WI38 (cell line): Measurements from ENCODE around the gene CMTM4.

ENCODE experiments used
- H3K4me3 ChIP-seq: 2 replicates; pipeline ENCODE4 v1.5.1; 2011; ENCODE audit warnings: low read depth, mild to moderate bottlenecking, control low read depth, low read length
- TF ChIP-seq, protein P1 (sequence below): IDR thresholded peaks from 2 replicates; pipeline ENCODE4 v1.5.1; 2012; ENCODE audit warnings: low read depth, mild to moderate bottlenecking, control low read depth, low read length

CMTM4 gene

DNA sequence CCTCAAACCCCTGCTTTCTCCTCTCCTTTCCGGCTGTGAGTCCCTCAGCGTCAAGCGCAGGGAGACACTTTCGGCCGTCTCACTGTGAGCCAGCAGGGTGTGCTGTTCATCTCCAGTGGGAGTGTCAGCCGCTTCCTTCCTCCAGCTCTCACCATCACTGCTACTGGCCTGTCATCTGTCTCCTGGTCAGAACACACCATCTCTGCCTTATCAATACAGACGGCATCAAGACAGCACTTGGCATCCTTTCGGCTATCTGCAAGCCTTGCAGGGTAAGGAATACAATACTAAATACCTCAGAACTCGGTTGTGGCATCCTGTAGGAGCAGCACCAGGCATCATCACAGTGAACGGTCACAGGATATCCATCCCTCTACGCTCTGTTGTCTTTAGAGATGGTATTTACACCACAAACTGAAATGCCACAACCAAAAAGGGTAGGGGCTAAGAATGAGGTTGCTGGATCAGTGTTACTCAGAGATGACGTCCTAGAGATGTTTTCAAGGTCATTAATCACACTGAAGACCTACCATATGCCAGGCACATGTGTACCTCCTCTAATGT, 20.7 kb upstream of the CMTM4 start:
- TF ChIP-seq, protein P1, sequence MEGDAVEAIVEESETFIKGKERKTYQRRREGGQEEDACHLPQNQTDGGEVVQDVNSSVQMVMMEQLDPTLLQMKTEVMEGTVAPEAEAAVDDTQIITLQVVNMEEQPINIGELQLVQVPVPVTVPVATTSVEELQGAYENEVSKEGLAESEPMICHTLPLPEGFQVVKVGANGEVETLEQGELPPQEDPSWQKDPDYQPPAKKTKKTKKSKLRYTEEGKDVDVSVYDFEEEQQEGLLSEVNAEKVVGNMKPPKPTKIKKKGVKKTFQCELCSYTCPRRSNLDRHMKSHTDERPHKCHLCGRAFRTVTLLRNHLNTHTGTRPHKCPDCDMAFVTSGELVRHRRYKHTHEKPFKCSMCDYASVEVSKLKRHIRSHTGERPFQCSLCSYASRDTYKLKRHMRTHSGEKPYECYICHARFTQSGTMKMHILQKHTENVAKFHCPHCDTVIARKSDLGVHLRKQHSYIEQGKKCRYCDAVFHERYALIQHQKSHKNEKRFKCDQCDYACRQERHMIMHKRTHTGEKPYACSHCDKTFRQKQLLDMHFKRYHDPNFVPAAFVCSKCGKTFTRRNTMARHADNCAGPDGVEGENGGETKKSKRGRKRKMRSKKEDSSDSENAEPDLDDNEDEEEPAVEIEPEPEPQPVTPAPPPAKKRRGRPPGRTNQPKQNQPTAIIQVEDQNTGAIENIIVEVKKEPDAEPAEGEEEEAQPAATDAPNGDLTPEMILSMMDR, result peak; percentile 52; the same call in 1 of the 2 replicates
- H3K4me3 ChIP-seq, result no peak overlapping the region

DNA sequence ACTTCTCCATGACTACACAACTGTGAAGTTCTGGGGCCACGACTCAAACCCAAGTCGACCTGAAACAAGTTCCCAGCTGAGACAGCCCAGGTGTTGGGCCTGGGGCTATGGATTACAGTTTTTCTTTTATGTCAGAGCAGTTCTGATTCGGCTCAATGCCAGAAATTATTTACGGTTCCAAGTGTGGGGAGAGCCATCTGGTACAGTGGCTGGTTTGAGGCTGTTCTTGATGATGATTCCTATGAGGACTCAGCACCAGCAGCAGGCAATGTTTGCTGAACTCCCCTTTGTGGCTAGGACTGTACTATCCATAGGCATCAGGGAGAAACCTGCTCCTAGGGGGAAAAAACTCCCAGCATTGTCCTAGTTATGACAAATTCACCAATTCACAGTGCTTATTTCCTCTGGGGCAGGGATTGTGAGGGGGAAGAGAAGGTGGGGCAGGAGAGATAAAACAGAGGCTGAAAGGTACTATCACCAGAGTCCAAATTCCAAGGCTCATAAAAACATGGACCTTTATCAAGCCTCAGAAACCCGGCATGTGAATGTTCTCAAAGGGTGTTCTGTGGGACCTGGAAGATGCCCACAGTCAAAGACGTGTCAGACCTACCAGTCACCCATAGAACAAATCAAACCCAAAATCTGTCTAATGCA, 18.2 kb upstream of the CMTM4 start:
- TF ChIP-seq, protein P1, result no peak
- no peak overlapping the region for H3K4me3 ChIP-seq

DNA sequence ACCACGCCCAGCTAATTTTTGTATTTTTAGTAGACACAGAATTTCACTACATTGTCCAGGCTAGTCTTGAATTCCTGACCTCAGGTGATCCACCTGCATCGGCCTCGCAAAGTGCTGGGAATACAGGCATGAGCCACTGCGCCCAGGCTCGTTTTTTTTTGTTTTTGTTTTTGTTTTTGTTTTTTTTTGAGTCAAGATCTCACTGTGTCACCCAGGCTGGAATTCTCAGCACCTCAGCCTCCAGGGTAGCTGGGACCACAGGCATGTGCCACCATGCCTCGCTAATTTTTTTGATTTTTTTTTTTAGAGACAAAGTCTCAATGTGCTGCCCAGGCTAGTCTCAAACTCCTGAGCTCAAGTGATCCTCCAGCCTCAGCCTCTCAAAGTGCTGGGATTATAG, 17.5 kb upstream of the CMTM4 start:
- no peak overlapping the region for H3K4me3 ChIP-seq
- TF ChIP-seq, protein P1, result no peak

DNA sequence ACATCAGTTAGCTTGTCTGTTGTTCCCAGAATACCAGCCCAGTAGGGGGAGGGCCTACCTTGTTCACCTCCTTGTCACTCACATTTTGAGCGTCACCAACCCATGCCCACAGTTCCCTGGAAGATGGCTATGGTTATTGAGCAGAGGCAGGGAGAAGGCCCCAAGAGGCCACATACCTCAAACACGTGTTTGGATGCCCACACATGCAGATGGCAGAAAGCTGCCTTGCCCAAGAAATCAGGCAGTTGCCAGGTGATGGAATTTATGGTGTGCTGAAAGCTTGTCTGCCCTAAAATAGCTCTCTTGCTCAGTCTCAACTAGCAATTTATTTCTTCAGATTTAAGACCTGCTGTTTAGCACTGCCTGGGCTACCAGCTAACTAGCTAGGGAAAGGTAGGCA, 16.5 kb upstream of the CMTM4 start:
- no peak overlapping the region for H3K4me3 ChIP-seq
- TF ChIP-seq, protein P1, result no peak

DNA sequence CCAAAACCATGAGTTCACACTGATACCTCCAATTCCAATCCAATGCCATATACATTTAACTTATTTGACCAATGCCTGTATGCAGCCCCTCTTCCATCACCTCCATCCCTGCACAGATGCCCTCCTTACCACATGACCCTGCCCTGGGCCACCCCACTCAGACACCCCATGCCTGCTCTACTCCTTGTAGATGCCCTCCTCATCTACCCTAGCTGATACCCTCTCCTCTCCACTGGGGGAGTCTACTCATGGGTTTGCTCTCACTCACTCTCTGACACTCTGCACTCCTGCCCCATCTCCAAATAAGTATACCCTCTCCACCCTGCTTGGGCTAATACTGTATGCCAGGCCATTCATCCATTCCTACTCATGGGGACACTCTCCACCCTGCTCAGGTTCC, 16.0 kb upstream of the CMTM4 start:
- H3K4me3 ChIP-seq, result no peak overlapping the region
- TF ChIP-seq, protein P1, result no peak

DNA sequence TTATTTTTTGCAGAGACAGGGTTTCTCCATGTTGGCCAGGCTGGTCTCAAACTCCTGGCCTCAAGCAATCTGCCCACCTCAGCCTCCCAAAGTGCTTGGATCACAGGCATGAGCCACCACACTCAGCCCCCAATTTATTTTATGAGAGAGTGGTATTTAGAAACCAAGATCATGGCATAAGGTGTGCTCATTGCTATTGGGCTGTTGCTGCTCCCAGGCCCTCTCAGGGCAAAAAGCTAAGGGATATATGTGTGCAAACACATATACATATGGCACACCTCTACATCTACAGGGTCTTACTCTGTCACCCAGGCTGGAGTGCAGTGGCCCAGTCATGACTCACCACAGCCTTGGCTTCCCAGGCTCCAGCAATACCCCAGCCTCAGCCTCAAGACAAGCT, 15.0 kb upstream of the CMTM4 start:
- TF ChIP-seq, protein P1, result no peak
- no peak overlapping the region for H3K4me3 ChIP-seq

DNA sequence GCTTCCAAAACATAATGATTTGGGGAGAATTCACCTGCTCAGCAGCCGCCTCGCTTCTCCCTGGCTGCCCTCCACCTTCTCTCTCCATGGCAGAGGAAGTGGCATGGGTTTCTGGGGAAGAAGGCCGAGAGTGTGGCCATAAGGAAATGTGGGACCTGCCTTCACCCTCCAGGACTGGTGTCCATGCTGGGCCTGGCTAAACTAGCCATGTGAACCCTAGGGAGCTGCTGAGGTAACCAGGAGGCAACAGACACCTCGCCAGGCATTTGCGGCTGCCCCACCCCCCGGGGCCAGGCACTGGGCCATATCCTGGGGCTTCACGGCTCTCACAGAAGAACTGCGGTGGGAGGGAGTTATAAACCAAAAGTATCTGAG, 9.9 kb upstream of the CMTM4 start:
- no peak overlapping the region for H3K4me3 ChIP-seq
- TF ChIP-seq, protein P1, result no peak
